HEK293T (cell line): ENCODE results near the gene MBNL3.

Experiments
- CTCF ChIA-PET: fragments of 350-600 bp; formaldehyde crosslinking; extraction: SDS; loops from one replicate; lab custom pipeline; 2021; ENCODE audit warnings: antibody characterized with exemption, inconsistent platforms; lab: Yijun Ruan, JAX
- POLR2A ChIA-PET: fragments of 350-600 bp; formaldehyde crosslinking; extraction: SDS; loops from one replicate; lab custom pipeline; 2020; ENCODE audit warnings: antibody characterized with exemption, inconsistent platforms; lab: Yijun Ruan, JAX
- DNase-seq: peaks from one replicate; pipeline ENCODE4 v3.0.0; 2012; ENCODE audit warnings: mixed read lengths; ENCODE audit errors: extremely low spot score
- ARNT ChIP-seq: fragments of 450-650 bp; IDR thresholded peaks from 2 replicates; pipeline ENCODE4 v1.6.1; 2017; ENCODE audit warnings: mild to moderate bottlenecking
- BHLHE40 ChIP-seq: fragments of 450-650 bp; IDR thresholded peaks from 2 replicates; pipeline ENCODE4 v1.6.1; 2016; ENCODE audit warnings: mild to moderate bottlenecking, moderate library complexity, borderline replicate concordance
- CTBP1 ChIP-seq: fragments of 450-650 bp; IDR thresholded peaks from 2 replicates; pipeline ENCODE4 v1.6.1; 2016; ENCODE audit warnings: borderline replicate concordance
- ELF4 ChIP-seq: fragments of 450-650 bp; IDR thresholded peaks from 2 replicates; pipeline ENCODE4 v1.6.1; 2017; ENCODE audit warnings: antibody characterized with exemption
- FOXA1 ChIP-seq: fragments of 450-650 bp; IDR thresholded peaks from 2 replicates; pipeline ENCODE4 v1.6.1; 2016; ENCODE audit warnings: mild to moderate bottlenecking
- FOXK2 ChIP-seq: fragments of 450-650 bp; IDR thresholded peaks from 2 replicates; pipeline ENCODE4 v1.6.1; 2016; ENCODE audit warnings: mild to moderate bottlenecking
- FOXM1 ChIP-seq: fragments of 450-650 bp; IDR thresholded peaks from 2 replicates; pipeline ENCODE4 v1.6.1; 2017; ENCODE audit warnings: mild to moderate bottlenecking, borderline replicate concordance
- HDGF ChIP-seq: fragments of 450-650 bp; IDR thresholded peaks from 2 replicates; pipeline ENCODE4 v1.6.1; 2017; ENCODE audit warnings: antibody characterized with exemption, borderline replicate concordance
- L3MBTL2 ChIP-seq: fragments of 450-650 bp; conservative IDR thresholded peaks from 2 replicates; pipeline ENCODE4 v1.6.1; 2016; ENCODE audit warnings: mild to moderate bottlenecking
- LEF1 ChIP-seq: fragments of 450-650 bp; IDR thresholded peaks from 2 replicates; pipeline ENCODE4 v1.6.1; 2017; ENCODE audit warnings: mild to moderate bottlenecking, borderline replicate concordance
- NFRKB ChIP-seq: fragments of 450-650 bp; IDR thresholded peaks from 2 replicates; pipeline ENCODE4 v1.6.1; 2016; ENCODE audit warnings: mild to moderate bottlenecking, moderate library complexity
- SP1 ChIP-seq: fragments of 450-650 bp; IDR thresholded peaks from 2 replicates; pipeline ENCODE4 v1.6.1; 2017
- SUZ12 ChIP-seq: fragments of 450-650 bp; IDR thresholded peaks from 2 replicates; pipeline ENCODE4 v1.6.1; 2016; ENCODE audit warnings: mild to moderate bottlenecking
- TARDBP ChIP-seq: fragments of 450-650 bp; IDR thresholded peaks from 2 replicates; pipeline ENCODE4 v1.6.1; 2016
- ZNF384 ChIP-seq: fragments of 450-650 bp; IDR thresholded peaks from 2 replicates; pipeline ENCODE4 v1.6.1; 2016
- TF ChIP-seq, protein P1 (sequence below): fragments of 450-650 bp; IDR thresholded peaks from 2 replicates; pipeline ENCODE4 v1.6.1; 2016

Gene MBNL3

DNA sequence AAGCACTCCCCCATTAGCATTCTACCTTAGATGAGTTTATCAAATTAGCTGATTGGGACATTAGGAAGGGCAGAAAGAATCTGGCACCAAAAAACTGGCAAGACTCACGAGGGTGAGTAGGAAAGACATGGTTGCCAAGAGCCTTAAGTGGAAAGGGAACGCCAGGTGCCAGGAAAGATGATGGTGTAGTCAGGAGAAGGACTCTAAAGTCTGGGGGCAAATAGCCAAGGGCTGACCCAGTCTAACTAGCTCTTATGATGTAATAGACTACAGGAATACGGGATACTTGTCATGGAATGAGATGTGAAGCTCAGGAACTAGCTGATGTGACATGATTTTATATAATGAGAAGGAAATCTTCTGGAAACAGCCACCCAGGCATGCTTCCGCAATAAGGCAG, 94.8 kb downstream of the MBNL3 start:
- POLR2A ChIA-PET: no interaction called here
- DNase-seq: no peak
- CTCF ChIA-PET: no interaction called here
- TF ChIP-seq TARDBP: no peak
- no peak for TF ChIP-seq SUZ12
- TF ChIP-seq NFRKB: no peak
- TF ChIP-seq FOXM1: no peak
- TF ChIP-seq LEF1: no peak
- no peak for TF ChIP-seq ZNF384
- TF ChIP-seq ARNT: no peak
- no peak for TF ChIP-seq L3MBTL2
- TF ChIP-seq FOXA1: no peak

DNA sequence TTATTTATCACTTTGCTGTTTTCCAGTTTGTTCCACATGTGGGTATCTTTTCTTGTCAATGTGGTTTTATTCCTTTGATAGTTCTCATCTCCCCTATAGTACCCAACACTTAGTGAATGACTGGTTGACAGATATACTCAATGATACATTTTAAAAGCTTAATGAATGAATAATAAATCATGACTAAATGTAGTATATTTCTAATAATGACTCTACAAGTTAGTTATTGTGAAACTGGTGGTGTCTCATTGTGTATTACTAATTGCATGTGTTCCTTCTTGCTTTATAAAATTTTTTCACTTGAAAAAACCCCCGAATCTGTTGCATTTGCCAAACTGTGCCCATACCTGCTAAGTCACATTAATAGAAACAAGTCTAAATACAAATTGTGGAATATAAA, 95.4 kb downstream of the MBNL3 start:
- POLR2A ChIA-PET: no interaction called here
- TF ChIP-seq HDGF (no peak), TARDBP (no peak), ZNF384 (no peak), CTBP1 (no peak), NFRKB (no peak), ARNT (no peak), FOXA1 (no peak), ELF4 (no peak), L3MBTL2 (no peak), SUZ12 (no peak), LEF1 (no peak), FOXM1 (no peak), FOXK2 (no peak), BHLHE40 (no peak), SP1 (no peak)
- TF ChIP-seq, protein P1, sequence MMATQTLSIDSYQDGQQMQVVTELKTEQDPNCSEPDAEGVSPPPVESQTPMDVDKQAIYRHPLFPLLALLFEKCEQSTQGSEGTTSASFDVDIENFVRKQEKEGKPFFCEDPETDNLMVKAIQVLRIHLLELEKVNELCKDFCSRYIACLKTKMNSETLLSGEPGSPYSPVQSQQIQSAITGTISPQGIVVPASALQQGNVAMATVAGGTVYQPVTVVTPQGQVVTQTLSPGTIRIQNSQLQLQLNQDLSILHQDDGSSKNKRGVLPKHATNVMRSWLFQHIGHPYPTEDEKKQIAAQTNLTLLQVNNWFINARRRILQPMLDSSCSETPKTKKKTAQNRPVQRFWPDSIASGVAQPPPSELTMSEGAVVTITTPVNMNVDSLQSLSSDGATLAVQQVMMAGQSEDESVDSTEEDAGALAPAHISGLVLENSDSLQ: no peak
- CTCF ChIA-PET: no interaction called here
- no peak for DNase-seq

DNA sequence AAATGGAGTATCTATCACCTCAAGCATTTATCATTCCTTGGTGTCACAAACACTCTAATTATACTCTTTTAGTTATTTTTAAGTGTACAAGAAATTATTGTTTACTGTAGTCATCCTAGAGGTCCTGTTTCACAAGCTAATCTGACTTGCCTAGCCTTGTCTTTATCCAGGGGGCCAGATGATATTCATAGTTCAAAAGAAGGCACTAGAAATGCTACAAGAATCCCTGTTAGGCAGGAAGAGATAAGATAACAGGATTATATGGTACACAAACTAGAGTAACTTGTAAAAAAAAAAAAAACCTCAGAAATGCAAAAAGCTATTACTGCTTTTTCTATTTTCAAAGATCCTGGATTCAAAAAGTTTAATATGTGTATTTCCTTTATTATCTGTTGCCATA, 95.8 kb downstream of the MBNL3 start:
- no peak for DNase-seq
- no peak for TF ChIP-seq ELF4
- TF ChIP-seq FOXM1: no peak
- TF ChIP-seq FOXK2: no peak
- no peak for TF ChIP-seq LEF1
- TF ChIP-seq BHLHE40: no peak
- no peak for TF ChIP-seq L3MBTL2
- TF ChIP-seq CTBP1: no peak
- TF ChIP-seq HDGF: no peak
- no peak for TF ChIP-seq SP1
- CTCF ChIA-PET: no interaction called here
- POLR2A ChIA-PET: no interaction called here

DNA sequence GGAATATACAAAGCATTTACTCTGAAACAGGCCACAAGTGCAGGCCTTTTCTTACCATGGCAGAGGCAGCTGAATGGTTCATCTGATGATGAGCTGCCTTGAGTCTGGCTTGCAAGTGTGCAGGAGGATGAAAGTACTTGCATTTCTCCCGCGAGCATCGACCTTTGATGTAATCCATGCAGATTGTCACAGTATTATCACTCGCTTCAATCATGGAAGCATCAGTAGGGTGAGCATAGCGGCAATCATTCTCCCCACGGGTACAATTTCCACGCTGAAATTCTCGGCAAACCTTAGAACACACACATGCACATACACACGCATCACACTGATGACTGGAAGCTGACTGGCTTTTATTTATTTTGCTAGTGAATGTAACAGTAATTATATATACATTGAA, 98.0 kb downstream of the MBNL3 start:
- TF ChIP-seq FOXA1 (no peak), FOXK2 (no peak), ELF4 (no peak), BHLHE40 (no peak), ARNT (no peak), TARDBP (no peak), LEF1 (no peak), SP1 (no peak), L3MBTL2 (no peak), NFRKB (no peak), ZNF384 (no peak), HDGF (no peak), CTBP1 (no peak)
- TF ChIP-seq, protein P1: no peak
- no peak for DNase-seq
- ChIA-PET POLR2A (no interaction called here), CTCF (no interaction called here)

DNA sequence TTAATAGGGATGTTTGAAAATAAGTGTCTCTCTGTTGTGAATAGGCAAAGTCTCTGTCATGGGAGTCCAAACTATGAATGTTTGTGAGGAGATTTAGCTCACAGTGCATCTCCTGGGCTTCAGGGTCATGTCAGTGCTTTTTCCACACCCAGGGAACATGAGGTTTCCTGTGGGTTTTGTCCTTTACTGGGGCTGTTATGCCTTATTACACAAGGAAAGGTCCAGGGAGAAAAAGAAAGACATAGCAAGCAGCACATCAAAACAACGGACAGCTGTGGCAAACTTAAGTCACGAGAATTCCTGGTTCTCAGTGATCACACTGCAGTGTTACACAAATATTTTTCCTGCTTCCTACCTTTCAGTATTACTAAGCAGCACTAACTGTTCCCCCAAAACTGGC, 99.4 kb downstream of the MBNL3 start:
- DNase-seq: no peak
- TF ChIP-seq HDGF: no peak
- TF ChIP-seq ELF4: no peak
- TF ChIP-seq SUZ12: no peak
- no peak for TF ChIP-seq ARNT
- TF ChIP-seq ZNF384: no peak
- TF ChIP-seq CTBP1: no peak
- TF ChIP-seq FOXK2: no peak
- no peak for TF ChIP-seq LEF1
- TF ChIP-seq TARDBP: no peak
- no peak for TF ChIP-seq NFRKB
- TF ChIP-seq BHLHE40: no peak
- TF ChIP-seq, protein P1: no peak
- no peak for TF ChIP-seq L3MBTL2
- no peak for TF ChIP-seq FOXA1
- CTCF ChIA-PET: no interaction called here
- POLR2A ChIA-PET: no interaction called here

DNA sequence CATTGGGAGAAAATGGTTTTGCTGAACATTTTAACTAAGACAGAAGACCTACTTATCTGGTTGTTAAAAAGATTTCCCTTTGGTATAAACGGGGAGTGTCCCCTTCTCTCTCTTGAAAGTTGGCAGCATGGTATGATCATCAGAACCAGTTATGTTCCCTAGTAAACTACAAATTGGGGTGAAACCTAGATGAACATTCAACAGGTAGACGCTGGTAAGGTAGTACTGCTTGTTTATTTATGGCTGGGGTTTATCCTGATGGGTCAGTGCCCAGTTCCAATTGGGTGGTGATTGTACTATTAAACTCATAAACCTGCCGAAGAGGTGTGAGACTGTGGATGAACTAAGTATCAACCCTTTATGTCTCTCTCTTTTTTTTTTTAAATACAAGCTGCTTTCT, 100.5 kb downstream of the MBNL3 start:
- POLR2A ChIA-PET: no interaction called here
- no peak for DNase-seq
- TF ChIP-seq BHLHE40 (no peak), SP1 (no peak)
- CTCF ChIA-PET: no interaction called here

DNA sequence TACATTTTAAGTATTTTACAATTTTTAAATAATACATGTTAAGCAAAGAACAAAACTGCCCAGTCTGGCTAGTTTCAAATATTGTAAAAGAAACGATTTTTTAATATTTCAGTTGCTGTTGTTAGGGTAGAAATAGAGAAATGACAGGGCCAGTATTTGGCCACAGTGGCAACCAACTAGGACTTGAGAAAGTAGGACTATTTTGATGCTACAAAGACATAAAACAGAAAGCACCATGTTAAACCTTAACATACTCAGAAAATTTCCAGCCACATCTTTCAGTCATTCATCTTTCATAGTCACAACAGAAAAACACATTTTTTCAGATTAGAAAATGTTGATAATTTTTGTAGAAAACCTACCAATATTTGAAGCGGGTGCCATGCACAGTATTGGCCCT, 104.5 kb downstream of the MBNL3 start:
- no peak for DNase-seq
- TF ChIP-seq BHLHE40 (no peak), HDGF (no peak), NFRKB (no peak), TARDBP (no peak), FOXK2 (no peak), L3MBTL2 (no peak)
- ChIA-PET CTCF (no interaction called here), POLR2A (no interaction called here)
